NCI-H2196 (cell line): ENCODE results near the gene LRR1.
A peak's percentile ranks its signal among the peaks of the same experiment; 100 is the strongest.
"Not testable (repeated sequence)": the region's sequence is repeated elsewhere in the genome, so short reads cannot be mapped to it uniquely, and the experiment has no call there.

Experiments used
- DNase-seq: peaks from one replicate; lab custom pipeline; 2025; ENCODE audit not compliant: unreplicated experiment; lab: John Stamatoyannopoulos, UW

The LRR1 gene

DNA sequence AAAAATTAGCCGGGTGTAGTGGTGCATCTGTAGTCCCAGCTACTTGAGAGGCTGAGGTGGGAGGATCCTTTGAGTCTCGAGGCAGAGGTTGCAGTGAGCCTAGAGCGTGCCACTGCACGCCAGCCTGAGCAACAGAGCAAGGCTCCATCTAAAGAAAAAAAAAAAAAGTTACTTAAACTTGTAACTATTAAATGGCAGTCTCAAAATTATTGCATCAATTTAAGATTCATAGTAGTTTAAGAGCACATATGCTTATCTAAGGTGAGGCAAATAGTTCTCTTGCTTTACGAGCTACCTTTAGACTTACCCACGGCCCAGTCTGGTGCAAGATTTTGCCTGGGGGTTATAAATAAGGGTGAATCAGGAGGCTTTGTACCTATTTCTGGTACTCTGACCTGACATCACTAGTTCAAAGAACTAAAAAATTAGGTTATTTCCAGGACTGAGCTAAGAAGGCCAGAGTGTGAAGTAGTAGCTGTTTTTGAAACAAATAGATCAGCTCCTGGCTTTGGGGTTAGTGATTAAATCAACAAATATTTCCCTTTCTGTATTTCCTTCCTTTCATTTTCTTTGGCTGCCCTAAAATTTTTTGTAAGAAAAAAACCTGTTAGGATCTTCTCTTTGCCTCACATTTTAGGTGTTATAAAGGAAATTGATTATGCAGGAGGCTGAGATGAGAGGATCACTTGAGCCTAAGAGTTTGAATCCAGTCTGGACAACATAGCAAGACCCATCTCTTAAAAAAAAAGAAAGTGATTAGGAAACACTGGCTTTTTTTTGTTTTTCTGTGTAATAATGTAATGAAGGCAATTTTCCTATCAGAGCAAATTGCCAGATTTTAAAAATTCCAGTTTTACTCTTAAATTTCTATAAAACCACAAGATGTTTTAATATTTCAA lies 25.4 kb downstream of the LRR1 start:
- DNase-seq: no peak

DNA sequence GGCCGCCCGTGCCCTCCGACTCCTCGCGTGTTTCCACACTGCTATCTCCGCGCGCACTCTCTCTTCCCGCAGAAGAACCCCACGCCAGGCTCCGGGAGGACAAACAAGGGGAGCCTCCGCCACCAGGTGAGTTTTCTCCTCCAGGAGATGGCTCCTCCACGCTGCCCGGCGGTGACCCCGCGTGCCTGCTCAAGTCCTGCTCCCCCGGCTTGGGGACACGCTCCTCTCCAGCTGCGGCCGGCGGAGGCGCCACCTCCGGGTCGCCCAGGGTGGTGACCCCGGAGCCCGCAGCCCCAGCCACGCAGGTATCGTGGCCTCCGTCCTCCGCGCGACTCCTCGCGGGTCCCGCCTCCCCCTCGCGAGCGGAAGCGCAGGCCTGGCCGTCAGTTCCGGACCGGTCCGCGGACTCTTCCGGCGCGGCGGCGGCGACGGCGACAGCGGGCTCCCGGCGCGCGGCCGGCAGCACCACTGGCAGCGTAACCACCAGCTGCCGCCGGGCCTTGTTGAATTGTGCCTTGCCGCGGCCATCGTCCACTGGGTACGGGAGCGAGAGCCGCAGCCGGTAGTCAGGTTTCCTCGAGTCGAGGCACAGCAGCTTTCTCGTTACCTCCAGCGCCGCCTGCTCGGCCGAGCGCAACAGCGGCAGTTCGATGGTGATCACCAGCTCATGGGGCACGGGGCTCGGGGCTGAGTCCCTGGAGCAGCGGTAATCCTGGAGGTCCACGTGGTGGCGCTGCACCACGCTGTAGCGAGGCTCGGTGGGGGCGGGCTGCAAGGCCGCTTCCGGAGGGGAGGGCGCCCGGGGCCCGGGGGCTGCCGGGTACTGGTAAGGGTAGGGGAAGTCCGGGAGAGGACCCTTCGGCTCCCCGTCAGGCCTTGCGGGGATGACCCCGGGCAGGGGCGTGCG lies 35.2 kb downstream of the LRR1 start:
- DNase-seq: peak; percentile 95

DNA sequence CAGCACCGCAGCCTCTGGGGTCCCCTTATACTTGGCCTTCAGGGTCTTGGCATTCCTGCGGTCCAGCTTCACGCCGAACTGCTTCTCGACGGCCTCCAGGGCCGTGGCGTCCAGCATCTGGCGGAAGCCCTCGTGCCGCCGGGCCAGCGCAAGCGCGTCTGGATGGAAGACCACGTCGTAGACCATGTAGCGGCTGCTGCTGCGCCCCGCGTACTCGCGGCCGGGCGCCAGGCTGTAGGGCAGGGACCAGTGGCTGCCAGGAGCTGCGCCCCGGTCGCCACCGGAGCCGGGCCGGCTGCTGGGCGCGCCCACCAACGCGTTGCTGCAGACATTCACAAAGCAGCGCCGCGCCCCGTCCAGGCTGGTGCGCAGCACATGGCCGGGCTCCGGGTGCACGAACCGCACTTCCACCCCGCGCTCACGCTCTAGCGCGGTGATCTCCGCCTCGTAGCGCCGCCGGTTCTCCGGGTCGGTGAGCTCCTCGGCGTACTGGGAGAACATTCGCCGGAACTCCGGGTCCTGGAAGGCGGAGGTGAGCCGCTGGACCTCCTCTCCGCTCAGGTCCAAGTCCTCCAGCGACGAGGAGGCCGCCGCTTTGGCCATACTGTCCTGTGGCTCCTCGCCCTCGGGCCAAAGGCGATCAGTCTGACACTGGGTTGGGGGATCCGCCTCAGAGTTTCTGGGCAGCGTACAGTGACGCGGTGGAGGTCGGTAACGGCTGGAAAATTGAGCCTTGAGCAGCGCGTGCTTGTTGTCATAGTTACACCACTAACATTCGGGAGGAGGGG lies 36.0 kb downstream of the LRR1 start, which contains the start of gene DNAAF2:
Gene DNAAF2, minus strand, starts transcription at position 698 of the 788 bp plus-strand sequence. Its CDS starts 95 bp downstream, at position 603.
- peak; percentile 70 for DNase-seq

DNA sequence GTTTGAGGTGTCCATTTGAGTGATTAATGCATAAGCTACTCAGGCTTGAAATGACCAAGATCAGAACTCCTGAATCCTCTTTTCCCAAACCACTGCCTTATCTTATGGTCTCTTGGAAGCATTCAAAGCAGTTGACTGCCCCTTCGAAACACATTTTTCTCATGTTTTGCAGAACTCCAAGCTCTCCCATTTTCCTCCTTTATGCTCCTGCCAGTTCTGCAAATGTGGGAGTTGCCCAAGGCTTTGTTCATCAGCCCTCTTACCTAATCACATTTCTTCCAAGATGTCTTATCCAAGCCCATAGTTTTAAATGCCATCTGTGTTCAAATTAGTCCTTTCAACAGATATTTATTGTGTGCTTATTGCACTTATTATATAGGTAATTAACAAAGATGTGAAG lies 38.1 kb downstream of the LRR1 start:
- no peak for DNase-seq

DNA sequence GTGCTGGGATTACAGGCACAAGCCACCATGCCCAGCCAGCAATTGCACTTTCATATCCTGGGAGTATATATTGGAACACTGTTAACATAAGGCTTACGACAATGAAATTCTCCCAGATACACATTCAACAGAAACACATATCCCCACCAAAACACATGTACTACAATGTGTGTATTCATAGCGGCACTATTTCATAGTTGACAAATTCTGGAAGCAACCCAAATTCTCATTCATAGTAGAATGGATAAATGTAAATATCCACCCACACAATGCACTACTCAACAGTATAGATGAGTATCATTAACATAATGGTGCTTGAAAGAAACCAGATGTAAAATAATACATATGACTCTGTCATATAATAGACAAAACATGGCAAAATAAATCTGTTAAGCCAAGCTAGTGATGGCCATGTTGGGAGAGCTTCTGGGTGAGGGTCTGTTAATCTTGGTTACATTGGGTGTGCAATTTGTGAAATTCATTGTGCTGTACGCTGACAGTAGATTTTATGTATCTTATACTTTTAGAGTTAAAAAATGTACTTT lies 38.9 kb downstream of the LRR1 start:
- DNase-seq: no peak

DNA sequence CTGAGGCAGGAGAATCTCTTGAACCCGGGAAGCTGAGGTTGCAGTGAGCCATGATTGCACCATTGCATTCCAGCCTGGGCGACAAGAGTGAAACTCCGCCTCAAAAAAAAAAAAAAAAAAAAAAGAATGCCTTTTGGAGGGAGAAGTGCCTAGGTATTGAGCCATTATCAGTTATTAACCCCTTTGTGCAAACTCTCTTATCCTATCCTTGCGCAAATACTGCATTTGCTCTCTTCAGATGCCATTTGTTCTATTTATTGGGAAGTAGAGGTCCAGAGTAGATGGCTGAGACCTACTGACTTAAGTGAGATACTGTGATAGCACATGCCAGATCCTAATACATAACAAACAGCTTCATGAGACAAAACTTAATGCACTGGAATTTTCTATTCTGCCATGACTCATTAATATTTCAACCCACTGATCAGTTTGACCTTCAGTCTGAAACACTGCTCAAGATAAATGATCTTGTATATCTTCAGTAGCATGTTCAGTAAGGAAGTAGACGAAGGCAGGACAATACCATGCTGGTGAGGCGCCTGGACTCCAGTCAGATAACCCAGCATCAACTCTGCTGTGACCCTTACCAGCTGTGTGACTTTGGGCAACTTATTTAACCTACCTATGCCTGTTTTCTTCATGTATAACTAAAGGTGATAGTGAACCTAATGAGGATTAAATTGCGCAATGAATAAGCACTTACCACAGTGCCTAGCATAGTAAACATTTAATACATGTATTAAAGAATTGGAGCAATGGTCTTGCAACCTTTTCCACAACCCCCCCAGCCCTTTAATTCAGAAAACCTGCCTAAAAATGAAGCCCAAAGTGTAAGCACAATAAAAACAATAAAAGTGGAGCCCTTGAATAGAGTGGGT lies 42.0 kb downstream of the LRR1 start:
- no peak for DNase-seq

DNA sequence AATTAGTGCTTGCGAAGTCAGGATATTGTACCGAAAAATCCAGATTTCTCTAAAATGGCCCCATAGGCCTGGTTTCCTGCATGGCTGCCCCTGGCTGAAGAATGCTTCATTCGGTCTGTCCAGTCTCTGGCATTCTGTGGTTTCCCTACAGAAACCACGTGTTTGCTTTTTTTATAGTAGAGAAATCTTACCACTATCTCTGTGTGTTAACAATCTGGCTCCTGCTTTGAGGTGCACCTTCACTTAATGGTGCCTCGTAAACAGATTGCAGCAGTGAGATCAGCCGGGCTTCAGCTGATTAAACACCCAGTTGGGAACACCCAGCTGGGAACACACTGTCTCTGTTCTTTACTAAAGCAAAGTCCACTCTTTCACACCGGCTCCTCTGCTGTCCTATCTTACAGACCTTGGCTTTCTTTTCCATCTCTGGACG lies 43.0 kb downstream of the LRR1 start:
- DNase-seq: peak; percentile 19

- DNase-seq: no peak
Observed at GRCh38 chr14:49642163-49642562, 43.4 kb downstream of the LRR1 start.

- no peak for DNase-seq
Observed at GRCh38 chr14:49653508-49653907, 54.8 kb downstream of the LRR1 start.

DNA sequence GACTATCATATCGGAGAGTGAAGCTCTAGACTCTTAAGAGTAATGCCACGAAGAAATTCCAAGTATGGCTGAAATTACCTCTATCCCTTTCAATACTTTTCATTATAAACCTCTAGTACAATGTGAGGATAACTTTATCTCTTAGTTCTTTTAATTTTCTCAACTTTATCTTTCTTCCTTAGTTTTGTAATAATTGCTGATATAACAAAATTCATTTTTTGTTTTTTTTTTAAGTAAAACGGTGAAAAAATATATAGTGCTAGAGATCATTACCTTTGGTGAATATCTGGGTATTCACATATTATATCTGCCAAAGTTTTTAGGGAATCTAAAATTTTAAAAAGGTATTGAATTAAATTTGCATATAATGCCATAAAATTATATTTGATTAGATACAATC lies 55.8 kb downstream of the LRR1 start:
- DNase-seq: no peak

DNA sequence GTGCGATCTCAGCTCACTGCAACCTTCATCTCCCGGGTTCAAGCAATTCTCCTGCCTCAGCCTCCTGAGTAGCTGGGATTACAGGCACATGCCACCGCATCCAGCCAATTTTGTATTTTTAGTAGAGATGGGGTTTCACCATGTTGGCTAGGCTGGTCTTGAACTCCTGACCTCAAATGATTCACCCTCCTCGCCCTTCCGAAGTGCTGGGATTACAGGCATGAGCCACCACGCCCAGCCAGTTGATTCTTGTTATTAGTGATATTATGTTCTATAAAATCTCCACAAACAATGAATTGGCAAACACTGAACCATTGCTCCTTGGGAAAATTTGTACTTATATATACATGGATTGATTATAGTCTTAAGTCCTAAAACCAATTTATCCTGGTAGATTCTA lies 58.8 kb downstream of the LRR1 start:
- not testable (repeated sequence) for DNase-seq

GRCh38 chr14:49659526-49660455 lies 61.1 kb downstream of the LRR1 start:
- no peak for DNase-seq
